Left lung (tissue), 10 donors: Measurements from ENCODE around the gene CPD. TPM values are rescaled to one million over a fixed set of nuclear protein-coding genes. Genes with fewer than 3 reads are reported as not detected.

ENCODE experiments used
- ATAC-seq: fragments of 200-7000 bp; cut with Tn5 transposase; one replicate; pipeline ENCODE4 v1.9.1; 2020; ENCODE audit warnings: moderate library complexity
- DNase-seq, 4 donors: peaks; one replicate each; pipeline ENCODE4 v3.0.0-alpha.2; 2013 to 2020
- H3K27ac ChIP-seq, 2 donors: fragments of 200-600 bp; sonication (generic) in 1 of 2; one replicate each; pipeline versions ENCODE4 v1.5.0 to v1.8.0; 2020 to 2021
- H3K27me3 ChIP-seq, 2 donors: fragments of 200-600 bp; sonication (generic) in 1 of 2; one replicate each; pipeline versions ENCODE4 v1.5.0 to v1.8.0; 2020 to 2021
- H3K36me3 ChIP-seq, 2 donors: fragments of 200-600 bp; sonication (generic) in 1 of 2; one replicate each; pipeline versions ENCODE4 v1.5.0 to v1.8.0; 2020 to 2021
- H3K4me1 ChIP-seq, 2 donors: fragments of 200-600 bp; one replicate each; pipeline ENCODE4 v1.8.0; 2021
- H3K4me3 ChIP-seq, 2 donors: fragments of 200-600 bp; sonication (generic) in 1 of 2; one replicate each; pipeline versions ENCODE4 v1.5.0 to v1.8.0; 2020 to 2021; ENCODE audit warnings: mild to moderate bottlenecking in 1 of 2
- H3K9me3 ChIP-seq, 2 donors: fragments of 200-600 bp; sonication (generic) in 1 of 2; one replicate each; pipeline versions ENCODE4 v1.5.0 to v1.8.0; 2020 to 2021
- intact Hi-C, 2 donors: fragments of 100-400 bp; cut with DNase I; formaldehyde crosslinking; loops; one replicate each; pipeline versions ENCODE4 v1.11.2 to v1.14.2; 2022
- polyA plus RNA-seq, 6 donors: library from polyadenylated mRNA; unstranded; fragments of 120-200 nt; gene quantifications; one replicate each; pipeline ENCODE4 v1.2.1, GENCODE V29; 2013; ENCODE audit not compliant: insufficient read length in 6 of 6
- total RNA-seq, 2 donors: library from RNA; stranded (reverse); fragmentation: NEBNext Ultra II Directional; extraction: Animal tissue kit (Norgen Biotek cat#: 25700); gene quantifications; one replicate each; pipeline ENCODE4 v1.2.1, GENCODE V29; 2021
- TF ChIP-seq, protein P1 (sequence below), 2 donors: fragments of 200-600 bp; sonication (generic) in 1 of 2; IDR thresholded peaks; one replicate each; pipeline versions ENCODE4 v1.5.0 to v1.8.0; 2021; ENCODE audit warnings: antibody characterized with exemption in 2 of 2
- donor health status: DM: no; HTN: yes; CAD: no.
- donor health status: DM: no; HTN: no; CAD: no.

CPD gene
- total and polyA plus RNA-seq, 8 donors = 48.5 to 124 (median 53.9) TPM

DNA sequence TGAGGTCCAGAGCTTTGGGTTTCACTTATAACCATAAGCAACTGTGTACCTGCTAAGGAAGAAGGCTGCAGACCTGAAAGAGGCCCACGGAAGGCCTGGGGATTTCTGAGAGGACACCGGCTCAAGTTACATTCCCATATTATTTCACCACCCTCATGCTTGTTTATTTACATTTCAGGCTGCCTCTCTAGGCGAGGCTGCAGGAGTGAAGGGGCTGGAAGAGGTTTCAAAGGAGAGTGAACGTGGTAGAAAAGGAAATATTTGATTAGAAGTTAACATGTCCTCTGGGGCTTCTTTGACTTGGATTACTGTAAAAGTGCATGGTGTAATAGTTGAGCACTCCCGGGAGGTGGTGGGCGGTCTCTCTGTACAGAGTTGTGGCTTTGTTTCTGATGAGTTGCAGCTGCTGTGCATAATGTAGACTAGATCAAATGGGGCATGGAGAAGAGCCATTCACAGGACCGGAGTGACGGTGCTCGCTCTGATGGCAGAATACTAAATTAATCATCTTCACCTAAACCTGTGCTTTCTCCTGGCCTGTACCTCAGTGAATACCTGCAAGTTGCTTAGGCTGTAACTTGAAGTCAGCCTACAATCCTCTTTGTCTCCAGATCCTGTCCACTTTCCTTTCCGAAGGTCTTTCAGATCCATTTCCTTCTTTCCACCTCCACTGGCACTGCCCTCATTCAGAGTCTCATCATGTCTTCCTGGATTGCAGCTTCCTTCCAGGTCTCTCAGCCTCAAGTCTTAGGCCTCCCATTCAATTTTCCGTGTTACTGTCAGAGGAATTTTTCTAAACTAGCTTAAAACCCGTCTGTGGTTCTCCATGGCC, 1.9 kb upstream of the CPD start:
- Histone ChIP-seq H3K4me3 (no peak overlapping the region), H3K27ac (peak overlapping the region; percentile 53 to 57), H3K9me3 (no peaks in the 10 kb centered on the region), H3K4me1 (peaks cover 4 to 43% of the 10 kb centered on the region in 2 donors), H3K27me3 (no peaks in the 10 kb centered on the region), H3K36me3 (no peaks in the 10 kb centered on the region)
- intact Hi-C loops = no loop called here
- DNase-seq (peak in 2 of 4 donors; percentile 81 to 87), ATAC-seq (peak; percentile 13)
- TF ChIP-seq, protein P1, sequence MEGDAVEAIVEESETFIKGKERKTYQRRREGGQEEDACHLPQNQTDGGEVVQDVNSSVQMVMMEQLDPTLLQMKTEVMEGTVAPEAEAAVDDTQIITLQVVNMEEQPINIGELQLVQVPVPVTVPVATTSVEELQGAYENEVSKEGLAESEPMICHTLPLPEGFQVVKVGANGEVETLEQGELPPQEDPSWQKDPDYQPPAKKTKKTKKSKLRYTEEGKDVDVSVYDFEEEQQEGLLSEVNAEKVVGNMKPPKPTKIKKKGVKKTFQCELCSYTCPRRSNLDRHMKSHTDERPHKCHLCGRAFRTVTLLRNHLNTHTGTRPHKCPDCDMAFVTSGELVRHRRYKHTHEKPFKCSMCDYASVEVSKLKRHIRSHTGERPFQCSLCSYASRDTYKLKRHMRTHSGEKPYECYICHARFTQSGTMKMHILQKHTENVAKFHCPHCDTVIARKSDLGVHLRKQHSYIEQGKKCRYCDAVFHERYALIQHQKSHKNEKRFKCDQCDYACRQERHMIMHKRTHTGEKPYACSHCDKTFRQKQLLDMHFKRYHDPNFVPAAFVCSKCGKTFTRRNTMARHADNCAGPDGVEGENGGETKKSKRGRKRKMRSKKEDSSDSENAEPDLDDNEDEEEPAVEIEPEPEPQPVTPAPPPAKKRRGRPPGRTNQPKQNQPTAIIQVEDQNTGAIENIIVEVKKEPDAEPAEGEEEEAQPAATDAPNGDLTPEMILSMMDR (IDR thresholded peaks at IDR 0.05) = no peak

DNA sequence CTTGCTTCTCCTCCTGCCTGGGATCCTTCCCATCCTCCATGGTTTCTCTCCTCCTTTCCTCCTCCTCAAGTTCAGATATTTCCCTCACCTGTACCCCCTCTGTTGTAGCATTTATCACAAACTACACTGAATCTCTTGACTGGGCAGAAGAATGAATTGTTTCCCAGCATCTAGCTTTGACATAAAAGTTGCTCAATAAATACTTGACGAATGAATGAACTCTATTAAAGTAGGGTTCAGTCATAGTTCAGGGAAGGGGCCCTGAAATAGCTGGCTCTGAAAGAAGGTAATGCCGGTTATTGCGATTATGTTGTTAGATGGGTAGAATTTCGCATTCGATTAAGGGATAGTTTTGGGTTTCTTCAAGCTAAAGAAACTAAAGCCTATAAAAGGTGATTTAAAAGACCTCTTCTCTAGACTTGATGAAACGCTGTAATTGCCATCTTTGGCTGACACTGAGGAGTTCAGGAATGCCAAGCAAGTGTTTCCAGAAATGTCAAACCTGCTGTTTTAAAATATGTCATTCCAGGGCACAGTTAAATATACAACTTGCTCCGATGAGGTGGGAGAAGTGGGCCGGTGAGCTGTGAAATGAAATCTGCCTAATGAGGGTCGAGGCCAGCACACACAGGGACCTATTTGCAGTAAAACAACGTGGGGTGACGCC, 1.0 kb upstream of the CPD start:
- Histone ChIP-seq H3K4me1 (peaks cover 4 to 52% of the 10 kb centered on the region in 2 donors), H3K36me3 (no peaks in the 10 kb centered on the region), H3K27me3 (no peaks in the 10 kb centered on the region), H3K9me3 (no peaks in the 10 kb centered on the region), H3K27ac (peak overlapping the region; percentile 91 to 93), H3K4me3 (peak overlapping the region in 1 of 2 donors; percentile 97)
- TF ChIP-seq, protein P1 (IDR thresholded peaks at IDR 0.05) = no peak
- intact Hi-C loops = no loop called here
- DNase-seq (no peak), ATAC-seq (no peak)

DNA sequence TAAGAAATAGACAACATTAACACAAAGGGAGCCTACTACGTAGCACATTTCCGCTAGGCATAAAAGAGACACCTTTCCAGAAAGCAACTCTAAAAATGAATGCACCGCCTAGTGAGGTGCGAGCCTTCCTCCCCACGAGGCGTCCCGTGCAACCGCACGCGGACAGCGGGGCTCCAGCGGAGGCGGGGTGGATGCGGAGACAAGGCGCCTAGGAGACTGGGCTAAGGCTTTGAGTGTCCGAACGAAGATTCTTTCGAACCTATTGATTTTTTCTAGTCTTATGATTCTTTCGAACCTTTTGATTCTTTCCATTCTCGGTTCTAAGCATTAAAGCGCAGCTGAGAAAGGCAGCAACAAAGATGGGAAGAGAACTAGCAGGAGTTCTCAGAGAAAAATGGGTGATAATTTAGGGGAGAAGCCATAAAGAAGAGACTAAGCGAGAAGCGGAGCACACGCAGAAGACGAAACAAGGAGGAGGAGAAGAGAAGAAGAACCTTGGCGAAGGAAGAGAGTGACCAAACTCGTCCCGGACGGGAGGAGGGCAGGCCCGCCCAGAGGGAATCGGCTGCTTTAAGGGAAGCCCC, 394 bp upstream of the CPD start:
- Histone ChIP-seq H3K27ac (peak overlapping the region; percentile 91 to 93), H3K4me1 (peaks cover 4 to 58% of the 10 kb centered on the region in 2 donors), H3K4me3 (peak overlapping the region; percentile 79 to 97), H3K9me3 (no peaks in the 10 kb centered on the region), H3K36me3 (no peaks in the 10 kb centered on the region), H3K27me3 (no peaks in the 10 kb centered on the region)
- TF ChIP-seq, protein P1 (IDR thresholded peaks at IDR 0.05) = no peak
- peak in 3 of 4 donors; percentile 44 to 86 (median 52) for DNase-seq
- intact Hi-C loops = no loop called here
- peak; percentile 23 for ATAC-seq

DNA sequence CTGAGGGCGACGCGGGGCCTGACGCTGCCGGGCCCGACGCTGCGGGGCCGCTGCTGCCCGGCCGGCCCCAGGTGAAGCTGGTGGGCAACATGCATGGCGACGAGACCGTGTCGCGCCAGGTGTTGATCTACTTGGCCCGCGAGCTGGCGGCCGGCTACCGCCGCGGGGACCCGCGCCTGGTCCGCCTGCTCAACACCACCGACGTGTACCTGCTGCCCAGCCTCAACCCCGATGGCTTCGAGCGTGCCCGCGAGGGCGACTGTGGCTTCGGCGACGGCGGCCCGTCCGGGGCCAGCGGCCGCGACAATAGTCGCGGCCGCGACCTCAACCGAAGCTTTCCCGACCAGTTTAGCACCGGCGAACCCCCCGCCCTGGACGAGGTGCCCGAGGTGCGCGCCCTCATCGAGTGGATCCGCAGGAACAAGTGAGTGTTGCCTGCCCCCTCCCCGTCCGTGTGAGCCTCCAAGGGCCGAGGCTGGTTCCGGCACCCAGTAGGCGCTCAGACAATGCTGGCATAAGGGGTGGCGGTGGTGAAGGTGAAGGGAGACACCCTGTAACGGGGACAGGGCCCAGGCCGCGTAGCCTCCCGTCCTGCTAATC, 676 bp downstream of the CPD start:
- DNase-seq = peak in 2 of 4 donors; percentile 43 to 88
- H3K27ac ChIP-seq = peak overlapping the region; percentile 91 to 93
- no peaks in the 10 kb centered on the region for H3K9me3 ChIP-seq
- H3K36me3 ChIP-seq = no peaks in the 10 kb centered on the region
- H3K27me3 ChIP-seq = no peaks in the 10 kb centered on the region
- ATAC-seq = peak; percentile 7
- peaks cover 4 to 66% of the 10 kb centered on the region in 2 donors for H3K4me1 ChIP-seq
- TF ChIP-seq, protein P1 (IDR thresholded peaks at IDR 0.05) = no peak
- H3K4me3 ChIP-seq = peak overlapping the region; percentile 79 to 97
- intact Hi-C loops = no loop called here
